ENCODE measurements around the gene LYVE1. TPM values are rescaled to one million over a fixed set of nuclear protein-coding genes. Genes with fewer than 3 reads are reported as not detected.

Gene LYVE1
- total RNA-seq, 2 donors from 2014 or later: 6.9 to 31.4 TPM

GRCh38 chr11:10561043-10561818 lies 7.2 kb downstream of the LYVE1 start:
- TF ChIP-seq CTCF (IDR thresholded peaks at IDR 0.05) (no peak), POLR2A (IDR thresholded peaks at IDR 0.05) (no peak)
- Histone ChIP-seq H3K4me3 (no peak overlapping the region), H3K27me3 (no peaks in the 10 kb centered on the region), H3K27ac (no peak overlapping the region), H3K4me1 (no peaks in the 10 kb centered on the region), H3K9me3 (no peaks in the 10 kb centered on the region), H3K36me3 (replicated peaks in 1 of 2; ENCODE audit: insufficient read depth in 1 of 2, low read depth in 2 of 2) (no peaks in the 10 kb centered on the region)
- WGBS, 2 donors: 58 to 64% methylated on average over 3 of the region's 3 CpGs
- intact Hi-C loops (cut with DNase I): no loop called here
- ATAC-seq: no peak
- DNase-seq: no peak

GRCh38 chr11:10558288-10558687 lies 10.2 kb downstream of the LYVE1 start:
- Histone ChIP-seq H3K36me3 (replicated peaks in 1 of 2; ENCODE audit: insufficient read depth in 1 of 2, low read depth in 2 of 2) (no peaks in the 10 kb centered on the region), H3K27ac (no peak overlapping the region), H3K9me3 (no peaks in the 10 kb centered on the region), H3K4me1 (no peaks in the 10 kb centered on the region), H3K4me3 (no peak overlapping the region), H3K27me3 (no peaks in the 10 kb centered on the region)
- WGBS, 2 donors: 71 to 76% methylated on average over 3 of the region's 3 CpGs
- intact Hi-C loops (cut with DNase I): no loop called here
- DNase-seq (no peak), ATAC-seq (no peak)
- TF ChIP-seq POLR2A (IDR thresholded peaks at IDR 0.05): no peak
- TF ChIP-seq CTCF (IDR thresholded peaks at IDR 0.05): no peak

DNA sequence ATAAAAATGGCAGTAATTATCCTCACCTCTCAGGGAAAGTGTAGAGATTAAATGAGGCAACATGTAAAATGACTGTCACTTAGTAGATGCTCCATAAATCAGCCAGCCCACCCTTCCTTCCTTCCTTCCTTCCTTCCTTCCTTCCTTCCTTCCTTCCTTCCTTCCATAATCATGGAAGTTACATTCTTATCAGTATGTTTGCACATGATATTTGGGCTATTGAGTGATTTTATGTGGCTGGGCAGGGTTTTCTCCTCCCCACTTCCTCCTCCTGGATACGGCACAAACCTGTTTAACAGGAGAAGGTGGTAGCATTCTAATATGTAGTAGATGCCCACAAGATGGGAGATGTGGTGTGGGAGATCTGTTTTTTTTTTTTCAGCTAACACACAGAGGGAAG lies 11.9 kb downstream of the LYVE1 start:
- 29 to 57% methylated on average over 1 of the region's 1 CpG for WGBS, 2 donors
- no peaks in the 10 kb centered on the region for H3K9me3 ChIP-seq
- DNase-seq: no peak
- H3K27ac ChIP-seq: no peak overlapping the region
- H3K27me3 ChIP-seq: no peaks in the 10 kb centered on the region
- H3K4me1 ChIP-seq: no peaks in the 10 kb centered on the region
- TF ChIP-seq CTCF (IDR thresholded peaks at IDR 0.05): no peak
- TF ChIP-seq POLR2A (IDR thresholded peaks at IDR 0.05): no peak
- no peaks in the 10 kb centered on the region for H3K36me3 ChIP-seq (replicated peaks in 1 of 2; ENCODE audit: insufficient read depth in 1 of 2, low read depth in 2 of 2)
- no peak for ATAC-seq
- no peak overlapping the region for H3K4me3 ChIP-seq
- intact Hi-C loops (cut with DNase I): no loop called here

- no peaks in the 10 kb centered on the region for H3K36me3 ChIP-seq (replicated peaks in 1 of 2; ENCODE audit: insufficient read depth in 1 of 2, low read depth in 2 of 2)
- no peak overlapping the region for H3K27ac ChIP-seq
- no peak for DNase-seq
- no peak for ATAC-seq
- WGBS, 2 donors: 87 to 93% methylated on average over 3 of the region's 3 CpGs
- no peaks in the 10 kb centered on the region for H3K4me1 ChIP-seq
- H3K9me3 ChIP-seq: no peaks in the 10 kb centered on the region
- intact Hi-C loops (cut with DNase I): no loop called here
- no peak for TF ChIP-seq CTCF (IDR thresholded peaks at IDR 0.05)
- TF ChIP-seq POLR2A (IDR thresholded peaks at IDR 0.05): no peak
- no peak overlapping the region for H3K4me3 ChIP-seq
- no peaks in the 10 kb centered on the region for H3K27me3 ChIP-seq
Measured at GRCh38 chr11:10551845-10552352, 16.6 kb downstream of the LYVE1 start.

- no peak overlapping the region for H3K27ac ChIP-seq
- no peaks in the 10 kb centered on the region for H3K4me1 ChIP-seq
- 66 to 83% methylated on average over 4 of the region's 4 CpGs for WGBS, 2 donors
- TF ChIP-seq CTCF (IDR thresholded peaks at IDR 0.05) (no peak), POLR2A (IDR thresholded peaks at IDR 0.05) (no peak)
- H3K36me3 ChIP-seq (replicated peaks in 1 of 2; ENCODE audit: insufficient read depth in 1 of 2, low read depth in 2 of 2): no peaks in the 10 kb centered on the region
- intact Hi-C loops (cut with DNase I): no loop called here
- ATAC-seq: no peak
- H3K27me3 ChIP-seq: no peaks in the 10 kb centered on the region
- no peaks in the 10 kb centered on the region for H3K9me3 ChIP-seq
- DNase-seq: no peak
- no peak overlapping the region for H3K4me3 ChIP-seq
Measured at GRCh38 chr11:10551290-10551592, 17.2 kb downstream of the LYVE1 start.
